AG04450 (cell line): ENCODE data around the gene EIF3CL. TPM values are rescaled to one million over a fixed set of nuclear protein-coding genes. Genes with fewer than 3 reads are reported as not detected.
A peak's percentile ranks its signal among the peaks of the same experiment; 100 is the strongest.
"Not testable (repeated sequence)": the region's sequence is repeated elsewhere in the genome, so short reads cannot be mapped to it uniquely, and the experiment has no call there.

Experiments
- CTCF ChIA-PET: fragments of 300-600, 350-600 bp; formaldehyde crosslinking; extraction: SDS; loops from one replicate; lab custom pipeline; 2022; ENCODE audit warnings: antibody characterized with exemption, inconsistent platforms; lab: Charles Lee
- POLR2A ChIA-PET: fragments of 350-600 bp; formaldehyde crosslinking; extraction: SDS; loops from one replicate; lab custom pipeline; 2021; ENCODE audit warnings: antibody characterized with exemption, inconsistent platforms; lab: Yijun Ruan, JAX
- DNase-seq: peaks from one replicate; pipeline ENCODE4 v3.0.0-alpha.2; 2011; ENCODE audit warnings: low read depth, low spot score
- H3K27ac ChIP-seq: one replicate; pipeline ENCODE4 v1.5.1; 2012; ENCODE audit warnings: low read depth, low read length, control low read depth
- H3K27me3 ChIP-seq: one replicate; pipeline ENCODE4 v1.6.0; 2012; ENCODE audit warnings: low read length; ENCODE audit not compliant: control insufficient read depth, insufficient read depth
- H3K4me3 ChIP-seq: 2 replicates; pipeline ENCODE4 v1.5.1; 2011; ENCODE audit warnings: mild to moderate bottlenecking, low read depth, low read length, control low read depth
- H3K9me3 ChIP-seq: 2 replicates; pipeline ENCODE4 v1.5.1; 2012; ENCODE audit warnings: low read length; ENCODE audit not compliant: control insufficient read depth, insufficient read depth
- CTCF ChIP-seq: IDR thresholded peaks from 2 replicates; pipeline ENCODE4 v1.5.1; 2011; ENCODE audit warnings: low read depth, low read length, control low read depth, inconsistent platforms
- polyA plus RNA-seq: library from polyadenylated mRNA; depleted of rRNA; stranded (reverse); fragments of >200 nt; gene quantifications from 2 replicates; pipeline ENCODE4 v1.2.3, GENCODE V29; 2011

Gene EIF3CL
- polyA plus RNA-seq, 1 experiment, result 44.2 TPM

GRCh38 chr16:28364268-28365173 is 39.1 kb downstream of the EIF3CL start:
- H3K27me3 ChIP-seq, CTCF ChIA-PET, POLR2A ChIA-PET, DNase-seq, H3K9me3 ChIP-seq, H3K4me3 ChIP-seq, H3K27ac ChIP-seq: not testable (repeated sequence)
- 0 out of 2 replicates have a peak, but pooled peaks have one; percentile 2 for TF ChIP-seq CTCF

- POLR2A ChIA-PET, H3K27ac ChIP-seq, CTCF ChIA-PET, DNase-seq, H3K9me3 ChIP-seq, H3K27me3 ChIP-seq, H3K4me3 ChIP-seq: not testable (repeated sequence)
Measured at GRCh38 chr16:28363408-28363807, 40.2 kb downstream of the EIF3CL start, which contains the start of gene NPIPB6. Gene NPIPB6, minus strand, starts transcription at chr16:28363508. Its CDS starts 686 bp downstream, at chr16:28362822.

GRCh38 chr16:28362600-28362999 is 41.0 kb downstream of the EIF3CL start:
- DNase-seq, POLR2A ChIA-PET, H3K9me3 ChIP-seq, CTCF ChIA-PET, H3K4me3 ChIP-seq, H3K27me3 ChIP-seq, H3K27ac ChIP-seq: not testable (repeated sequence)

GRCh38 chr16:28338230-28338629 is 65.4 kb downstream of the EIF3CL start:
- H3K9me3 ChIP-seq, H3K27me3 ChIP-seq, H3K4me3 ChIP-seq, DNase-seq, CTCF ChIA-PET, POLR2A ChIA-PET, H3K27ac ChIP-seq: not testable (repeated sequence)

- H3K27me3 ChIP-seq, H3K4me3 ChIP-seq, POLR2A ChIA-PET, DNase-seq, H3K9me3 ChIP-seq, H3K27ac ChIP-seq, CTCF ChIA-PET: not testable (repeated sequence)
Measured at GRCh38 chr16:28336940-28337710, 66.5 kb downstream of the EIF3CL start.

- H3K9me3 ChIP-seq, POLR2A ChIA-PET, H3K4me3 ChIP-seq, H3K27me3 ChIP-seq, DNase-seq, H3K27ac ChIP-seq, CTCF ChIA-PET: not testable (repeated sequence)
Measured at GRCh38 chr16:28335678-28336077, 68.0 kb downstream of the EIF3CL start.

- POLR2A ChIA-PET, CTCF ChIA-PET, H3K4me3 ChIP-seq, H3K9me3 ChIP-seq, DNase-seq, H3K27ac ChIP-seq, H3K27me3 ChIP-seq: not testable (repeated sequence)
Measured at GRCh38 chr16:28332632-28333031, 71.0 kb downstream of the EIF3CL start.

GRCh38 chr16:28330981-28331380 is 72.7 kb downstream of the EIF3CL start:
- POLR2A ChIA-PET, H3K27ac ChIP-seq, H3K9me3 ChIP-seq, H3K27me3 ChIP-seq, CTCF ChIA-PET, H3K4me3 ChIP-seq, DNase-seq: not testable (repeated sequence)

GRCh38 chr16:28330232-28330631 is 73.4 kb downstream of the EIF3CL start:
- CTCF ChIA-PET, H3K9me3 ChIP-seq, H3K4me3 ChIP-seq, DNase-seq, POLR2A ChIA-PET, H3K27ac ChIP-seq, H3K27me3 ChIP-seq: not testable (repeated sequence)
